A549 (cell line): Measurements from ENCODE around the gene SCRN1. TPM values are rescaled to one million over a fixed set of nuclear protein-coding genes. Genes with fewer than 3 reads are reported as not detected.

Source experiments
- ATAC-seq, 2 experiments: fragments of 200-7000 bp in 1 of 2; fragments of >200 bp in 1 of 2; cut with Nextera tagmentation in 1 of 2; cut with Tn5 transposase in 1 of 2; 3 replicates each; pipeline versions ENCODE4 v1.8.0 to v1.9.1; 2018 to 2020; ENCODE audit warnings: mild to moderate bottlenecking in 1 of 2, moderate library complexity in 1 of 2
- CTCF ChIA-PET: fragments of 300-600 bp; sonication (Branson Sonifier 250); formaldehyde crosslinking; extraction: SDS; loops from one replicate; lab custom pipeline; 2021; ENCODE audit warnings: antibody characterized with exemption, inconsistent platforms; lab: Yijun Ruan, JAX
- POLR2A ChIA-PET: fragments of 350-600 bp; formaldehyde crosslinking; extraction: SDS; loops from one replicate; lab custom pipeline; 2021; ENCODE audit warnings: antibody characterized with exemption, inconsistent platforms; lab: Yijun Ruan, JAX
- DNase-seq, 2 experiments: peaks; one replicate each; pipeline versions ENCODE4 v3.0.0 to v3.0.0-alpha.2; 2011 to 2016; ENCODE audit warnings: low read depth in 1 of 2, low spot score in 1 of 2
- FAIRE-seq: peaks from 2 replicates; lab custom pipeline; 2011; peaks lifted over from hg19 to GRCh38; lab: Jason Lieb, UNC
- H3K27ac ChIP-seq, 2 experiments: fragments of >200 bp; sonication (Bioruptor Twin); formaldehyde crosslinking; 3 replicates each; pipeline ENCODE4 v1.5.1; 2016 to 2017
- H3K4me1 ChIP-seq: fragments of >200 bp; sonication (Bioruptor Twin); formaldehyde crosslinking; 3 replicates; pipeline ENCODE4 v1.6.1; 2016
- H3K4me2 ChIP-seq: fragments of >200 bp; sonication (Bioruptor Twin); formaldehyde crosslinking; 3 replicates; pipeline ENCODE4 v1.6.1; 2016
- H3K4me3 ChIP-seq: fragments of >200 bp; sonication (Bioruptor Twin); formaldehyde crosslinking; 3 replicates; pipeline ENCODE4 v1.5.1; 2016
- H3K9me3 ChIP-seq: fragments of >200 bp; sonication (Bioruptor Twin); formaldehyde crosslinking; 3 replicates; pipeline ENCODE4 v1.6.1; 2016
- ATOH8 ChIP-seq: fragments of 250-450 bp; sonication (Bioruptor Pico); IDR thresholded peaks from 2 replicates; pipeline ENCODE4 v1.5.0; 2020; ENCODE audit warnings: low read depth, mild to moderate bottlenecking, moderate library complexity
- CBX2 ChIP-seq: fragments of 200-600 bp; sonication (generic); IDR thresholded peaks from 2 replicates; pipeline ENCODE4 v1.6.1; 2016; ENCODE audit warnings: low read depth, mild to moderate bottlenecking, borderline replicate concordance
- CEBPB ChIP-seq, 2 experiments: fragments of >200 bp in 1 of 2; sonication (Bioruptor Twin) in 1 of 2; formaldehyde crosslinking in 1 of 2; IDR thresholded peaks; 2 replicates each; pipeline ENCODE4 v1.6.1; 2012 to 2016
- CHD2 ChIP-seq: fragments of 150-350 bp; IDR thresholded peaks from 2 replicates; pipeline ENCODE4 v1.6.1; 2014; ENCODE audit warnings: low read length; ENCODE audit not compliant: partially characterized antibody
- E2F6 ChIP-seq: IDR thresholded peaks from 2 replicates; pipeline ENCODE4 v1.6.1; 2012; ENCODE audit warnings: low read depth, borderline replicate concordance
- ELK1 ChIP-seq: fragments of 150-350 bp; IDR thresholded peaks from 2 replicates; pipeline ENCODE4 v1.6.1; 2014; ENCODE audit warnings: low read depth, mild to moderate bottlenecking, low read length
- FOSL2 ChIP-seq, 2 experiments: fragments of 450-650 bp in 1 of 2; fragments of >200 bp in 1 of 2; sonication (Bioruptor Twin) in 1 of 2; formaldehyde crosslinking; IDR thresholded peaks; 2 replicates each; pipeline versions ENCODE4 v1.5.0 to v1.6.1; 2016 to 2020; ENCODE audit warnings: mild to moderate bottlenecking in 1 of 2, moderate library complexity in 1 of 2
- FOXS1 ChIP-seq: fragments of 250-450 bp; sonication (Bioruptor Pico); IDR thresholded peaks from 2 replicates; pipeline ENCODE4 v1.5.0; 2020; ENCODE audit warnings: mild to moderate bottlenecking, moderate library complexity
- HDAC2 ChIP-seq: fragments of 200-600 bp; sonication (generic); IDR thresholded peaks from 2 replicates; pipeline ENCODE4 v1.6.1; 2016
- HEYL ChIP-seq: fragments of 250-450 bp; sonication (Bioruptor Pico); IDR thresholded peaks from 2 replicates; pipeline ENCODE4 v1.8.0; 2021; ENCODE audit warnings: mild to moderate bottlenecking, moderate library complexity
- JUN ChIP-seq, 2 experiments: fragments of >200 bp; sonication (Bioruptor Twin); formaldehyde crosslinking; IDR thresholded peaks; 2 replicates in 1 of 2; 3 replicates in 1 of 2; pipeline ENCODE4 v1.6.1; 2016 to 2017
- MAX ChIP-seq: IDR thresholded peaks from 2 replicates; pipeline ENCODE4 v1.6.1; 2012
- MAZ ChIP-seq: fragments of 150-350 bp; IDR thresholded peaks from 2 replicates; pipeline ENCODE4 v1.6.1; 2014; ENCODE audit warnings: antibody characterized with exemption, low read depth, low read length, borderline replicate concordance
- NFE2L2 ChIP-seq: fragments of 150-350 bp; conservative IDR thresholded peaks from 2 replicates; pipeline ENCODE4 v1.6.1; 2014; ENCODE audit warnings: low read length
- NR3C1 ChIP-seq: fragments of >200 bp; sonication (Bioruptor Twin); formaldehyde crosslinking; IDR thresholded peaks from 3 replicates; pipeline ENCODE4 v1.6.1; 2017
- RARB ChIP-seq: fragments of 250-450 bp; sonication (Bioruptor Pico); IDR thresholded peaks from 2 replicates; pipeline ENCODE4 v1.8.0; 2021; ENCODE audit warnings: mild to moderate bottlenecking, moderate library complexity
- RCOR1 ChIP-seq: fragments of 150-350 bp; IDR thresholded peaks from 2 replicates; pipeline ENCODE4 v1.6.1; 2014; ENCODE audit warnings: antibody characterized with exemption, low read length, low read depth
- RNF2 ChIP-seq: fragments of 200-600 bp; sonication (generic); IDR thresholded peaks from 2 replicates; pipeline ENCODE4 v1.6.1; 2016; ENCODE audit warnings: low read depth, mild to moderate bottlenecking, antibody characterized with exemption, moderate library complexity, borderline replicate concordance
- SREBF2 ChIP-seq: fragments of 450-650 bp; IDR thresholded peaks from 2 replicates; pipeline ENCODE4 v1.6.1; 2014; ENCODE audit warnings: mild to moderate bottlenecking, moderate library complexity
- TFCP2L1 ChIP-seq: fragments of 250-450 bp; sonication (Bioruptor Pico); IDR thresholded peaks from 2 replicates; pipeline ENCODE4 v1.5.0; 2021; ENCODE audit warnings: mild to moderate bottlenecking
- TP53 ChIP-seq: fragments of 250-450 bp; sonication (Bioruptor Pico); IDR thresholded peaks from 2 replicates; pipeline ENCODE4 v1.5.0; 2021; ENCODE audit warnings: mild to moderate bottlenecking, moderate library complexity
- USF2 ChIP-seq: fragments of 450-650 bp; IDR thresholded peaks from 2 replicates; pipeline ENCODE4 v1.6.1; 2014; ENCODE audit warnings: antibody characterized with exemption
- ZC3H11A ChIP-seq: fragments of 450-650 bp; IDR thresholded peaks from 2 replicates; pipeline ENCODE4 v1.6.1; 2014; ENCODE audit warnings: antibody characterized with exemption, mild to moderate bottlenecking
- ZNF302 ChIP-seq: fragments of 250-450 bp; sonication (Bioruptor Pico); IDR thresholded peaks from 2 replicates; pipeline ENCODE4 v1.9.0; 2021; ENCODE audit warnings: inconsistent platforms, mild to moderate bottlenecking, moderate library complexity
- WGBS: methylation state at CpG from one replicate; pipeline ENCODE4 v1.1.6; 2017; ENCODE audit errors: missing lambda C conversion rate; 5-methylcytosine and 5-hydroxymethylcytosine counted together
- polyA plus RNA-seq, 4 experiments: library from polyadenylated mRNA; depleted of rRNA in 3 of 4; stranded (reverse); fragments of >200 nt; fragmentation: RNase III in 1 of 4; extraction: RNeasy Plus Mini Kit Qiagen cat#74134 plus additional on column Dnase treatment in 1 of 4; gene quantifications; 2 replicates in 3 of 4; 3 replicates in 1 of 4; pipeline ENCODE4 v1.2.3, GENCODE V29; 2011 to 2017

The SCRN1 gene
- polyA plus RNA-seq, 2 of the 4 experiments (the other 2 are of a cell fraction) = 49.7 to 88.9 TPM

- DNase-seq (no peak), FAIRE-seq (no peak), ATAC-seq (no peak)
- TF ChIP-seq TFCP2L1 (CRISPR knock-in tag) (no peak), MAZ (no peak)
- 94% methylated on average over 5 of the region's 5 CpGs for WGBS
- H3K4me1 ChIP-seq = peaks cover 12% of the 10 kb centered on the region
- no peak overlapping the region for H3K4me3 ChIP-seq
- no peak overlapping the region for H3K27ac ChIP-seq
- peaks cover 28% of the 10 kb centered on the region for H3K9me3 ChIP-seq
- ChIA-PET POLR2A (no interaction called here), CTCF (interaction anchor here (1.2 kb wide), 1 partner anchor 70 kb away, joined by 3 read pairs; no protein-coding TSS in a partner anchor)
- H3K4me2 ChIP-seq = no peak overlapping the region
These were observed 2.3 kb upstream of the SCRN1 start for GRCh38 chr7:29991937-29992336.

- ChIA-PET POLR2A (interaction anchor here (1.3 kb wide), 1 partner anchor 36 kb away, joined by 4 read pairs; the partner anchor contains the start of gene FKBP14), CTCF (interaction anchor here (0.7 kb wide), 1 partner anchor 40 kb away, joined by 3 read pairs; no protein-coding TSS in a partner anchor)
- H3K4me2 ChIP-seq = no peak overlapping the region
- FAIRE-seq (no peak), ATAC-seq (no peak), DNase-seq (no peak)
- TF ChIP-seq HEYL (CRISPR knock-in tag) (no peak), FOSL2 (IDR thresholded peaks at IDR 0.05) (no peak), FOSL2 (CRISPR knock-in tag; IDR thresholded peaks at IDR 0.05) (no peak), CBX2 (no peak), TP53 (CRISPR knock-in tag) (no peak), SREBF2 (no peak), FOXS1 (CRISPR knock-in tag) (no peak), E2F6 (no peak), ZNF302 (CRISPR knock-in tag) (no peak), NFE2L2 (no peak), ELK1 (no peak), RARB (CRISPR knock-in tag) (no peak), CHD2 (no peak), MAX (no peak), USF2 (no peak), NR3C1 (no peak)
- H3K4me3 ChIP-seq = no peak overlapping the region
- peaks cover 19% of the 10 kb centered on the region for H3K9me3 ChIP-seq
- H3K27ac ChIP-seq = no peak overlapping the region
- WGBS = 84% methylated on average over 4 of the region's 4 CpGs
- peaks cover 14% of the 10 kb centered on the region for H3K4me1 ChIP-seq
These were observed 1.3 kb upstream of the SCRN1 start for GRCh38 chr7:29990931-29991330.

GRCh38 chr7:29988424-29989256, 961 bp downstream of the SCRN1 start:
- CTCF ChIA-PET = interaction anchor here (1.0 to 1.7 kb wide), 2 partner anchors 22 to 73 kb away, joined by 3 to 6 read pairs; no protein-coding TSS in a partner anchor
- Histone ChIP-seq H3K4me3 (peak overlapping the region; percentile 92), H3K4me2 (peak overlapping the region; percentile 94), H3K4me1 (peaks cover 14% of the 10 kb centered on the region), H3K27ac (peak overlapping the region; percentile 92 to 97), H3K9me3 (peaks cover 11% of the 10 kb centered on the region)
- WGBS = 7% methylated on average over 31 of the region's 75 CpGs
- ATAC-seq = peak; percentile 64 to 70
- POLR2A ChIA-PET = interaction anchor here (1.0 kb wide), 1 partner anchor 38 kb away, joined by 8 read pairs; the partner anchor contains the start of gene FKBP14
- FAIRE-seq = no peak
- DNase-seq = peak; percentile 60 to 84
- peak; percentile 82 for TF ChIP-seq ATOH8 (CRISPR knock-in tag)
- peak; percentile 84; the same call in 1 of the 2 replicates for TF ChIP-seq RNF2
- peak; percentile 75 for TF ChIP-seq MAX
- TF ChIP-seq RCOR1 = no peak
- 0 out of 2 replicates have a peak, but pooled peaks have one; percentile 16 for TF ChIP-seq HDAC2
- TF ChIP-seq JUN (IDR thresholded peaks at IDR 0.05) = peak in 1 of 2 experiments; percentile 18; a peak in 2 of 5 replicates
- 0 out of 2 replicates have a peak, but pooled peaks have one; percentile 39 for TF ChIP-seq HEYL (CRISPR knock-in tag)
- TF ChIP-seq ZC3H11A = no peak
- TF ChIP-seq CEBPB (IDR thresholded peaks at IDR 0.05) = no peak
